Osteoblast (primary cell): ENCODE measurements around the gene VPS37B. TPM values are rescaled to one million over a fixed set of nuclear protein-coding genes. Genes with fewer than 3 reads are reported as not detected.

Experiments
- DNase-seq: peaks from one replicate; pipeline ENCODE4 v3.0.0; 2011; ENCODE audit warnings: low spot score, mixed read lengths; ENCODE audit not compliant: insufficient read length; ENCODE audit errors: missing footprints
- H2AFZ ChIP-seq: 2 replicates; pipeline ENCODE4 v1.6.0; 2011; ENCODE audit warnings: mild to moderate bottlenecking, low read length
- H3K27ac ChIP-seq: 2 replicates; pipeline ENCODE4 v1.5.1; 2011; ENCODE audit warnings: mild to moderate bottlenecking, low read depth, low read length, moderate library complexity
- H3K27me3 ChIP-seq: 2 replicates; pipeline ENCODE4 v1.6.0; 2012; ENCODE audit warnings: mild to moderate bottlenecking, control low read depth, inconsistent platforms, low read length, moderate library complexity; ENCODE audit not compliant: insufficient read depth
- H3K36me3 ChIP-seq: 2 replicates; pipeline ENCODE4 v1.5.1; 2011; ENCODE audit warnings: mild to moderate bottlenecking, low read length, control low read depth, moderate library complexity; ENCODE audit not compliant: insufficient read depth
- H3K4me1 ChIP-seq: 2 replicates; pipeline ENCODE4 v1.5.1; 2011; ENCODE audit warnings: mild to moderate bottlenecking, low read length, control low read depth, moderate library complexity; ENCODE audit not compliant: insufficient read depth
- H3K4me2 ChIP-seq: 2 replicates; pipeline ENCODE4 v1.6.0; 2011; ENCODE audit warnings: mild to moderate bottlenecking, low read length; ENCODE audit not compliant: insufficient read depth
- H3K4me3 ChIP-seq: fragments of 200-600 bp; sonication (generic); 3 replicates; pipeline ENCODE4 v1.5.1; 2012; ENCODE audit warnings: mild to moderate bottlenecking, low read length, inconsistent platforms; ENCODE audit not compliant: insufficient read depth
- H3K79me2 ChIP-seq: 2 replicates; pipeline ENCODE4 v1.6.0; 2012; ENCODE audit warnings: mild to moderate bottlenecking, low read length, control low read depth, inconsistent platforms; ENCODE audit not compliant: insufficient read depth
- H3K9me3 ChIP-seq: 2 replicates; pipeline ENCODE4 v1.5.1; 2011; ENCODE audit warnings: low read depth, low read length, control low read depth
- H4K20me1 ChIP-seq: 2 replicates; pipeline ENCODE4 v1.6.0; 2012; ENCODE audit warnings: mild to moderate bottlenecking, low read length, control low read depth; ENCODE audit not compliant: insufficient read depth
- CTCF ChIP-seq: IDR thresholded peaks from 2 replicates; pipeline ENCODE4 v1.5.1; 2011; ENCODE audit warnings: mild to moderate bottlenecking, low read depth, low read length, moderate library complexity; ENCODE audit errors: extremely low read depth
- total RNA-seq: library from RNA; depleted of rRNA; stranded (reverse); fragments of >200 nt; gene quantifications from 2 replicates; pipeline ENCODE4 v1.2.3, GENCODE V29; 2012

VPS37B gene
- total RNA-seq, 1 donor: 19.2 TPM

DNA sequence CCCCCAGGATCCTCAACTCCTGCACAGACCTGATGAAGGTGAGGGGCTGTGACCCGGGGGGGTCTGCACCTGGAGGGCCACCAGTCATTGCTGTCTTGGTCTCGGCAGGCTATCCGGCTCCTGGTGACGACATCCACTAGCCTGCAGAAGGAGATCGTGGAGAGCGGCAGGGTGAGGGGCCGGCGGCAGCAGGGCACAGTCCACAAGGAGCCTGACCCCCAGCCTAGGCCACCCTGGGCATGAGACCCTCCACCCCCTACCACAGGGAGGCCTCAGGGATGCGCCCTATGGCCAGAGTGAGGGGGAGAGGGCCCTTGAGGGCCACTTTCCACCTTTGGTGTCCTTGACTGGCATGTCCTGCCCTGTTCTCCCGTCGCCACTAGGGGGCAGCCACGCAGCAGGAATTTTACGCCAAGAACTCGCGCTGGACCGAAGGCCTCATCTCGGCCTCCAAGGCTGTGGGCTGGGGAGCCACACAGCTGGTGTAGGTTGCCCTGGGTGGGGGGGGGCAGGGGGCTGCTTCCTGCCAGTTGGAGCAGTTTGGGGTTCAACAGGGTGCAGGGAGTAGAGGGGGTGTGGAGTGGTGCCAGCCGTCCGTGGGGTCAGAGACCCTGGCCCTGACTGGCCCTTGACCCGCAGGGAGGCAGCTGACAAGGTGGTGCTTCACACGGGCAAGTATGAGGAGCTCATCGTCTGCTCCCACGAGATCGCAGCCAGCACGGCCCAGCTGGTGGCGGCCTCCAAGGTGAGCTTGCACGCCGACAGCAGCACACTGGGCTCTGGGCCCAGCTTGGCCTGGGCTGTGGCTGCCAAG is 35.7 kb downstream of the VPS37B start:
- peak; percentile 83 for TF ChIP-seq CTCF
- H3K27ac ChIP-seq: no peak overlapping the region
- H2AFZ ChIP-seq: no peak overlapping the region
- H3K9me3 ChIP-seq: no peaks in the 10 kb centered on the region
- H3K4me1 ChIP-seq: no peaks in the 10 kb centered on the region
- no peak overlapping the region for H3K4me2 ChIP-seq
- H3K4me3 ChIP-seq: no peak overlapping the region
- H4K20me1 ChIP-seq: no peaks in the 10 kb centered on the region
- H3K36me3 ChIP-seq: peaks cover 6% of the 10 kb centered on the region
- DNase-seq: peak; percentile 99
- H3K79me2 ChIP-seq: no peaks in the 10 kb centered on the region
- H3K27me3 ChIP-seq: no peaks in the 10 kb centered on the region

GRCh38 chr12:122859303-122860039 is 36.5 kb downstream of the VPS37B start:
- DNase-seq: peak; percentile 81
- no peak overlapping the region for H3K27ac ChIP-seq
- TF ChIP-seq CTCF: no peak

DNA sequence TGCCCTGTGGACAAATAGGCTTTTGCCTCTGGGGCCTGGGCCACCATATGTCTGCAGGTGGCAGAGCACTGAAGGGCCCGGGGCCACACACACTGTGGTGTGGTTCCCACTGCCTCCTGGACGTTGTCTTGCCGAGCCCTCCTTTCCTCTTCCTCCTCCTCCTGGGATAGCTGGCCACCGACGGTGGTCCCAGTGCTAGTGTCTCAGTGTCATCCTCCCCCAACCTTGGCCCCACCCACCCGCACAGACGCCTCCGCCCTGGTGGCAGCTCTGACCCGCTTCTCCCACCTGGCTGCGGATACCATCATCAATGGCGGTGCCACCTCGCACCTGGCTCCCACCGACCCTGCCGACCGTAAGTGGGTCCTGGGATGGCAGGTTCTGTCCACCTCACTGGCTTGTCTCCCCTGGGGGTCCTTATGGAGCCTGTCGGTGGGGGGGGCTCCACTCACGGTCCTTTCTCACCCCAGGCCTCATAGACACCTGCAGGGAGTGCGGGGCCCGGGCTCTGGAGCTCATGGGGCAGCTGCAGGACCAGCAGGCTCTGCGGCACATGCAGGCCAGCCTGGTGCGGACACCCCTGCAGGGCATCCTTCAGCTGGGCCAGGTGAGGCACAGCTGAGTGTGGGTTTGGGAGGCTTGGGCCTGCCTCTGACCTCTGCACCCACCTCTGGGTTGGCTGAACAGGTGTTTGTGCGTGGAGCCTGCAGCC is 37.2 kb downstream of the VPS37B start:
- no peak overlapping the region for H3K4me2 ChIP-seq
- no peaks in the 10 kb centered on the region for H3K4me1 ChIP-seq
- H3K4me3 ChIP-seq: no peak overlapping the region
- no peaks in the 10 kb centered on the region for H3K27me3 ChIP-seq
- no peaks in the 10 kb centered on the region for H4K20me1 ChIP-seq
- no peak for TF ChIP-seq CTCF
- H3K9me3 ChIP-seq: no peaks in the 10 kb centered on the region
- H3K79me2 ChIP-seq: no peaks in the 10 kb centered on the region
- H3K27ac ChIP-seq: no peak overlapping the region
- DNase-seq: peak; percentile 78
- no peaks in the 10 kb centered on the region for H3K36me3 ChIP-seq
- H2AFZ ChIP-seq: no peak overlapping the region

More at GRCh38 chr12:122859303-122860039, 36.5 kb downstream of the VPS37B start:
- Histone ChIP-seq H2AFZ (no peak overlapping the region), H3K27me3 (no peaks in the 10 kb centered on the region), H3K4me3 (no peak overlapping the region), H3K79me2 (no peaks in the 10 kb centered on the region), H3K9me3 (no peaks in the 10 kb centered on the region), H3K4me1 (no peaks in the 10 kb centered on the region), H3K36me3 (no peaks in the 10 kb centered on the region), H4K20me1 (no peaks in the 10 kb centered on the region), H3K4me2 (no peak overlapping the region)

DNA sequence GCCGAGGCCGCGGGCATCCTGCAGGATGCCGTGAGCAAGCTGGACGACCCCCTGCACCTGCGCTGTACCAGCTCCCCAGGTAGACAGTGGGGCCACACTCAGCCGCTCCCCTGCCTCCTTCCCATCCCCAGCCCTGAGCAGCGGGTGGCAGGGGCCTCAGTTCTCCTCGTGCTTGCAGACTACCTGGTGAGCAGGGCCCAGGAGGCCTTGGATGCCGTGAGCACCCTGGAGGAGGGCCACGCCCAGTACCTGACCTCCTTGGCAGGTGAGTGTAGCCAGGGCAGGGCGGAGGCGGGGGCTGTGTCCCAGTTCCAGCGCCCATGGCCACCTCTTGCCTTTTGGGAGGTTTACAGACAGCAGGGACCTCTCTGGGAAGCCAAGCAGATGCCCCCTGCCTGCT is 37.8 kb downstream of the VPS37B start:
- no peaks in the 10 kb centered on the region for H3K79me2 ChIP-seq
- H2AFZ ChIP-seq: no peak overlapping the region
- H3K4me2 ChIP-seq: no peak overlapping the region
- DNase-seq: peak; percentile 72
- H3K27me3 ChIP-seq: no peaks in the 10 kb centered on the region
- H4K20me1 ChIP-seq: no peaks in the 10 kb centered on the region
- no peak overlapping the region for H3K27ac ChIP-seq
- H3K4me3 ChIP-seq: no peak overlapping the region
- H3K4me1 ChIP-seq: no peaks in the 10 kb centered on the region
- no peaks in the 10 kb centered on the region for H3K9me3 ChIP-seq
- no peaks in the 10 kb centered on the region for H3K36me3 ChIP-seq
- TF ChIP-seq CTCF: no peak
